Measurements from ENCODE around the gene TOR1A. TPM values are rescaled to one million over a fixed set of nuclear protein-coding genes. Genes with fewer than 3 reads are reported as not detected.

Gene TOR1A
- total and polyA plus RNA-seq, 2 donors (not counting 1 experiment from before 2014, with no cell fraction given): 31.5 to 80.2 TPM

DNA sequence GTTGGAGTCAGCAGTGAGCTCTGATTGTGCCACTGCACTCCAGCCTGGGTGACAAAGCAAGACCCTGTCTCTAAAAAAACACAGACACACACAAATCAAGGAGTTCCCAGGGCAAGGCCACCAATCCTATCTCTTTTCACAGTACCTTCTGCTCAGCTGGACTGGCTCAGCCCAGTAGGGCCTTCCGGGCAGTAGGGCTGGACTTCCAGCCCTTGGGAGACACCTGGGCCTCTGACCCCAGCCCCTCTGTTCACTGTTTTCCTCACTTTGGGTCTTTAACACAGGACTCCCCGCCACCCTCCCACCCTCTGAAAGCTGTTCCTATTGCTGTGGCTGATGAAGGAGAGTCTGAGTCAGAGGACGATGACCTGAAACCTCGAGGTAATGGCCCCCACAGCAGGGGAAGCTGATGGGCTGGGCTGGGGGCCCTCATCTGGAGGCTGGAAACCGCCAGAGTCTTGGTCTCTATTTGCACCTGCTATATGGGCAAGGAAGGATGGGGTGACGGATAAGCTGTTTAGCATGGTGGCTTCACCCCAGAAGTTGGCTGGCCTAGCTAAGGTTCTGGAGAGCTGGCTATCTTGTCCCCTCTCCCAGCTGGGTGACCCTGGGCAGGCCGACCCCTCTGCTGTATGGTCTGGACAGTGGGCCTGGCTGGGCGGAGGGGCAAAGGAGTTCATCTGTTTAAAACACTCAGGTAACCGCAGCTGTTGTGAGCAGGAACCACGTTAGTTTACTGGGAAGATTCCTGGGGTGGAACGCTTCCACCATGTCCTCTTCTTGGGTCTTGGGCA lies 36.9 kb upstream of the TOR1A start:
- Histone ChIP-seq H3K4me1 (ENCODE audit: control insufficient read depth, extremely low read depth, insufficient read depth, low read length) (no peaks in the 10 kb centered on the region), H4K20me1 (ENCODE audit: control insufficient read depth, extremely low read depth, insufficient read depth, low read length) (no peaks in the 10 kb centered on the region), H3K9ac (ENCODE audit: insufficient read depth, low read length) (no peak overlapping the region), H3K36me3 (ENCODE audit: control insufficient read depth, insufficient read depth, low read length) (peaks cover 3% of the 10 kb centered on the region), H3K9me3 (ENCODE audit: control insufficient read depth, insufficient read depth, low read depth, low read length) (no peaks in the 10 kb centered on the region), H3K4me3 (replicated peaks in 1 of 4; ENCODE audit: control extremely low read depth in 1 of 4, insufficient read depth in 1 of 4, low read depth in 3 of 4, low read length in 4 of 4) (no peak overlapping the region), H2AFZ (ENCODE audit: low read length) (no peak overlapping the region), H3K4me2 (ENCODE audit: extremely low read depth, insufficient read depth, low read length) (no peak overlapping the region), H3K27me3 (ENCODE audit: control insufficient read depth, insufficient read depth, low read length) (no peaks in the 10 kb centered on the region), H3K79me2 (ENCODE audit: control insufficient read depth, insufficient read depth, low read length) (no peaks in the 10 kb centered on the region), H3K27ac (ENCODE audit: insufficient read depth, low read length) (no peak overlapping the region)
- no peak for DNase-seq (ENCODE audit: low read depth in 2 of 2)
- TF ChIP-seq EZH2 (IDR thresholded peaks at IDR 0.05; ENCODE audit: low read length, missing control alignments): no peak
- TF ChIP-seq, protein P1, sequence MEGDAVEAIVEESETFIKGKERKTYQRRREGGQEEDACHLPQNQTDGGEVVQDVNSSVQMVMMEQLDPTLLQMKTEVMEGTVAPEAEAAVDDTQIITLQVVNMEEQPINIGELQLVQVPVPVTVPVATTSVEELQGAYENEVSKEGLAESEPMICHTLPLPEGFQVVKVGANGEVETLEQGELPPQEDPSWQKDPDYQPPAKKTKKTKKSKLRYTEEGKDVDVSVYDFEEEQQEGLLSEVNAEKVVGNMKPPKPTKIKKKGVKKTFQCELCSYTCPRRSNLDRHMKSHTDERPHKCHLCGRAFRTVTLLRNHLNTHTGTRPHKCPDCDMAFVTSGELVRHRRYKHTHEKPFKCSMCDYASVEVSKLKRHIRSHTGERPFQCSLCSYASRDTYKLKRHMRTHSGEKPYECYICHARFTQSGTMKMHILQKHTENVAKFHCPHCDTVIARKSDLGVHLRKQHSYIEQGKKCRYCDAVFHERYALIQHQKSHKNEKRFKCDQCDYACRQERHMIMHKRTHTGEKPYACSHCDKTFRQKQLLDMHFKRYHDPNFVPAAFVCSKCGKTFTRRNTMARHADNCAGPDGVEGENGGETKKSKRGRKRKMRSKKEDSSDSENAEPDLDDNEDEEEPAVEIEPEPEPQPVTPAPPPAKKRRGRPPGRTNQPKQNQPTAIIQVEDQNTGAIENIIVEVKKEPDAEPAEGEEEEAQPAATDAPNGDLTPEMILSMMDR (conservative IDR thresholded peaks at IDR 0.05 in 1 of 2, IDR thresholded peaks at IDR 0.05 in 1 of 2; ENCODE audit: low read depth in 1 of 2, low read length in 2 of 2): no peak

DNA sequence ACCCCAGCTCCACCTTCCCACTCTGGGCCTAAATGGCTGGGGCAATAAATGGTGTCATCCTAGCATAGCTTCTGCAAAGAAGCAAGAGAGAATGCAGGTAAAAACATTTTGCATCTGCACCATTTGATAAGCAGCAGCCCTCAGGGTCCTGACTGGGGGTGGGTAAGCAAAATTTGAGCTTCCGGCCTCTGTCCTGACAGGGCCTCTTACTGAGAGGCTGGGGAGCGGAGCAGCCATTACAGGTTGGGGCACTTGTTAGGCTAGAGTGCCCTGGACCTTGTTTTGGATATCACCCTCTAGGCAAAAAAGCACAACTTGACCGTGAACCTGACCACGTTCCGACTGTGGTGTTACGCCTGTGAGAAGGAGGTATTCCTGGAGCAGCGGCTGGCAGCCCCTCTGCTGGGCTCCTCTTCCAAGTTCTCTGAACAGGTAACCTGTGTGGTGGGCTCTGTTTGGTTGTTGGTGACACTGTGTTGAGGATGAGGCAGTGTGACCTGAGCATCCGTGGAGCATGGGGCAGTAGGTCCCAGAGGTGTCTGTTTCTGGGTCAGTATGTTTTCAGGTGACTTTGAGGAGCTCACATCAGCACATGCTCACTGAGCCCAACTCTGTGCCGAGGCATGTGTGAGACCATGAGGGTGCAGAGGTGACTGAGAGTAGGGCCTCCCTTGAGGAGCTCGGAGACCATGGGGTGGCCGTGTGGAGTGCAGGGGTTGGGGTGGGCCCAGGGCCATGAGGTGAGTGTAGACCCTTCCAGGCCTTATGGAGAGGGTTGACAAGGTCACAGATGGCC lies 34.4 kb upstream of the TOR1A start:
- Histone ChIP-seq H3K79me2 (ENCODE audit: control insufficient read depth, insufficient read depth, low read length) (no peaks in the 10 kb centered on the region), H3K36me3 (ENCODE audit: control insufficient read depth, insufficient read depth, low read length) (peaks cover 4% of the 10 kb centered on the region), H3K4me2 (ENCODE audit: extremely low read depth, insufficient read depth, low read length) (no peak overlapping the region), H2AFZ (ENCODE audit: low read length) (no peak overlapping the region), H3K4me1 (ENCODE audit: control insufficient read depth, extremely low read depth, insufficient read depth, low read length) (no peaks in the 10 kb centered on the region), H3K27me3 (ENCODE audit: control insufficient read depth, insufficient read depth, low read length) (no peaks in the 10 kb centered on the region), H3K9ac (ENCODE audit: insufficient read depth, low read length) (no peak overlapping the region), H3K27ac (ENCODE audit: insufficient read depth, low read length) (no peak overlapping the region), H3K9me3 (ENCODE audit: control insufficient read depth, insufficient read depth, low read depth, low read length) (no peaks in the 10 kb centered on the region), H4K20me1 (ENCODE audit: control insufficient read depth, extremely low read depth, insufficient read depth, low read length) (no peaks in the 10 kb centered on the region), H3K4me3 (replicated peaks in 1 of 4; ENCODE audit: control extremely low read depth in 1 of 4, insufficient read depth in 1 of 4, low read depth in 3 of 4, low read length in 4 of 4) (no peak overlapping the region)
- no peak for DNase-seq (ENCODE audit: low read depth in 2 of 2)
- TF ChIP-seq, protein P1 (conservative IDR thresholded peaks at IDR 0.05 in 1 of 2, IDR thresholded peaks at IDR 0.05 in 1 of 2; ENCODE audit: low read depth in 1 of 2, low read length in 2 of 2): no peak
- TF ChIP-seq EZH2 (IDR thresholded peaks at IDR 0.05; ENCODE audit: low read length, missing control alignments): no peak

DNA sequence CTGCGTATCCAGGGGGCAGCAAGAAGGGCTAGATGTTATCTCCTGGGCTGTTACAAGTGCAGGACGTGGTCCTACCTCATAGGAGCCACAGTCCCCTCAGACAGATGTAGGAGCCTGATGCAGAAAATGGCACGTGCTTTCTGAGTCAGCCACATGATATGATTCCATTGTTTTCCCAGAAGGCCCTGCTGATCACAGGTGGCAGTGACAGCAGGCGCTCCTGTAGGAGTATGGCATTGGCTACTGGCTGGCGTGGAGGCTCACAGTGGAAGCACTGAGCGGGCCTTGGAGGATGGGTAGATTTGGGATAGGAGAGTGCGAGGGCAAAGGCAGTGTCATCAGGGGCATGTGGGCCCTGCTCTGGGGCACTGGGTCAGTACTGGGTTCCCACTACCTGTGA lies 33.3 kb upstream of the TOR1A start:
- TF ChIP-seq, protein P1 (conservative IDR thresholded peaks at IDR 0.05 in 1 of 2, IDR thresholded peaks at IDR 0.05 in 1 of 2; ENCODE audit: low read depth in 1 of 2, low read length in 2 of 2): no peak
- no peak for TF ChIP-seq EZH2 (IDR thresholded peaks at IDR 0.05; ENCODE audit: low read length, missing control alignments)
- no peak overlapping the region for H3K27ac ChIP-seq (ENCODE audit: insufficient read depth, low read length)
- no peak overlapping the region for H3K9ac ChIP-seq (ENCODE audit: insufficient read depth, low read length)
- H3K4me1 ChIP-seq (ENCODE audit: control insufficient read depth, extremely low read depth, insufficient read depth, low read length): no peaks in the 10 kb centered on the region
- H3K79me2 ChIP-seq (ENCODE audit: control insufficient read depth, insufficient read depth, low read length): no peaks in the 10 kb centered on the region
- no peak overlapping the region for H3K4me2 ChIP-seq (ENCODE audit: extremely low read depth, insufficient read depth, low read length)
- H2AFZ ChIP-seq (ENCODE audit: low read length): no peak overlapping the region
- peaks cover 6% of the 10 kb centered on the region for H3K36me3 ChIP-seq (ENCODE audit: control insufficient read depth, insufficient read depth, low read length)
- no peaks in the 10 kb centered on the region for H3K27me3 ChIP-seq (ENCODE audit: control insufficient read depth, insufficient read depth, low read length)
- H3K9me3 ChIP-seq (ENCODE audit: control insufficient read depth, insufficient read depth, low read depth, low read length): no peaks in the 10 kb centered on the region
- DNase-seq (ENCODE audit: low read depth in 2 of 2): no peak
- no peaks in the 10 kb centered on the region for H4K20me1 ChIP-seq (ENCODE audit: control insufficient read depth, extremely low read depth, insufficient read depth, low read length)
- no peak overlapping the region for H3K4me3 ChIP-seq (replicated peaks in 1 of 4; ENCODE audit: control extremely low read depth in 1 of 4, insufficient read depth in 1 of 4, low read depth in 3 of 4, low read length in 4 of 4)
